ENCODE results near the gene DYNLT2.
"Not testable (repeated sequence)": the region's sequence is repeated elsewhere in the genome, so short reads cannot be mapped to it uniquely, and the experiment has no call there.

Gene DYNLT2

DNA sequence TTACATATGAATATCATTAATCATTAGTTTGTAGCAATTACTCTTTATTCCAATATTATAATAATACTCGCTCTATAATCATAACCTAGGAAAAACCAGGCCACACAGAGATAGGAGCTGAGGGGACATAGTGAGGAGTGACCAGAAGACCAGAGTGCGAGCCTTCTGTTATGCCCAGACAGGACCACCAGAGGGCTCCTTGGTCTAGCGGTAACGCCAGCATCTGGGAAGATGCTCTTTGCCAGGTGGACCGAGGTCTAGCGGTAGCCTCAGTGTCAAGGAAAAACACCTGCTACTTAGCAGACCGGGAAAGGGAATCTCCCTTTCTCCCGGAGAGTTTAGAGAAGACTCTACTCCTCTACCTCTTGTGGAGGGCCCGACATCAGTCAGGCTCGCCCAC, 54.3 kb downstream of the DYNLT2 start:
- not testable (repeated sequence) for DNase-seq (ENCODE audit: low spot score)

DNA sequence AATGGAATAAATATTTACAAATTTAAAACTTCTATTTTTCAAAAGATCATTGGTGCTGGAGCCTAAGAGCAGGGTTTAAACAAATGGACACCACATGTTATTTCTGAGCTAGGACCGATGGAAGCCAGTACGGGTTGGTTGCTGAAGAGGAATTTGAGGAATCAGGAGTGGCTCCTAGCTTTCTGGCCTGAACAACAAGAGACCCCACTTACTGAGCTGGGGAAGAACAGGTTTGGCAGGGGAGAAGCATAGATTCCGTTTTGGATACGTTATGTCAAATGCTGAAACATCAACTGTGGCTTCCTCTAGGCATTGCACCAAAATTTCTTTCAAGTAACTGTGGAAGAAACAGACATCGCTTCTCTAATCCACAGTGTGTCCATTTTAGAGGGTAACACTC, 56.2 kb downstream of the DYNLT2 start:
- DNase-seq (ENCODE audit: low spot score), result no peak

DNA sequence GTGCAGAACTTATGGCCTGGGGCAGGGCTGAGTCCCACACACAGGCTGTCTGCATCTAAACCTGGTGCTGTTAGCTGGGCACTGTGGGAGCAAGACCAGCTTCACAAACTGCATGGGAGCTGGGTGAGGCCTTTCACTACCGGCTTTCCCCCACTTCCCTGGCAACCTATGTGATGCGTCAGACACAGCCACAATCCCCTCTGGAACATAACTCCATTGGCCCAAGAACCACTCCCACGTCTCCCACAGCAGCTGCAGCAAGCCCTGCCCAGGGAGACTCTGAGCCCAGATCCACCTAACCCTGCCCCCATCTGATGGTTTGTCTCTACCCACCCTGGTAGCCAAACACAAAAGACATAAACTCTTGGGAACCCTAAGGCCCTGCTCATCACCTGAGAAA, 58.9 kb downstream of the DYNLT2 start:
- DNase-seq (ENCODE audit: low spot score), result no peak

DNA sequence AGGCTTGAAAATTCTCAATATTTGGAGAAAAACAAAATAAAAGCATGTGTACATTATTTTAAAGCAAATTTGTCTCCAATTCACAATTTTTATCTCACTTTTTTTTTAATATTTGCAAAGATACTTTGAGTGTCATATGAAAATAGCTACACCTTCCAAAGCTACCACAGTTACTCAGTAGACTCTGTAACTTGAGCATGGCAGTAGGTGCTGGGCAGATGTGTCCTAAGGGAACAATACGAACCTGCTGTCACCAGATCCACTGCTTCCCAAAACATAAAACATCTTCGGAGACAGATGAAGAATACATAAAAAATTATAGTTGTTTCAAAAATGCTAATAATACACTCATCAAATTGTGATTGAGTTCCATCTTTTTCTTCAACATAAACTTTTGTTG, 60.1 kb downstream of the DYNLT2 start:
- no peak for DNase-seq (ENCODE audit: low spot score)
